ENCODE results near the gene TTLL12. TPM values are rescaled to one million over a fixed set of nuclear protein-coding genes. Genes with fewer than 3 reads are reported as not detected.

The TTLL12 gene
- total RNA-seq = 99.5 and 134 TPM in 2 replicates

DNA sequence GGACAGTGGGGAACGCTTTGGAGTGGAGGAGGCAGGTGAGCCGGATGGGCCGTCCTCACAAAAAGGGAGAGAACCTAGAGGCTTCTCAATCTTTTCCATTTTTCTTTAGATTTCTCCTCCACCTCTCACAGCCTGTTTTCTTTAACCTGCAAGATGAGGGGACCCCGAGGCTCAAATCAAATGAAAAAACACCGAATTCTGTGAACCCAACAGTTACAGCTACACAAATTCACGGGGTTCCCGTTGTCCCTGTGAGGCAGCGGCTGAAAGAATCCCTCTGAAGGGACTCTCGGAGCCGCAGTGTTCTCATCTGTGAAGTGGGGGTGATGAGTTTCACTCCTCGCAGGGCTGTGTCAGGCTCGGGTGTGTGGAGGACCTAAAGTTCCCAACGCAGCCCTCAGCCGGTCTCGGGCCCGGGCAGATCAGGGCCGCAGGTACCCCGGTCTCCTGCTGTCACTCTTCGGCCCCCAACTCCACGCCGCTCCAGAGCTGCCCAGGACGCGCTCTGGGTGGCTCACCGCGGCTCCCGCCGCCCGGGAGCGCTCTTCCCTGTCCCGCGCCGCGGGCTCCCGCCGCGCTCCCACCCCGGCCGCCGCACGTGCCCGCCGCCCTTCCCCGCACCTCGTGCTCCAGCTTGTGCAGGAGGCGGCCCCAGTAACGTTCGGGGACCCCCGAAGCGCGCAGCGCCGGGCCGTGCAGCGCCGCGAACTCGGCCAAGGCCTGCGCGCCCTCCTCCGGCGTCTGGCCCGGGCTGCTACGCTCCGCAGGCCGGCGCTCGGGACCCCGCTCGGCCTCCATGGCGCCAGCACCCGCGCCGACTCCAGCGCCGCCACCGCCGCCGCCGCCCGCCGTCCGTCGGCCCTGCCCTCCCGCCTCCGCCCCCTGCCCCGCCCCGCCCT is at the start of gene TTLL12:
TSS of gene TTLL12 (minus strand) at position 863 of the 899 bp plus-strand sequence. CDS start at position 798, 65 bp downstream.

DNA sequence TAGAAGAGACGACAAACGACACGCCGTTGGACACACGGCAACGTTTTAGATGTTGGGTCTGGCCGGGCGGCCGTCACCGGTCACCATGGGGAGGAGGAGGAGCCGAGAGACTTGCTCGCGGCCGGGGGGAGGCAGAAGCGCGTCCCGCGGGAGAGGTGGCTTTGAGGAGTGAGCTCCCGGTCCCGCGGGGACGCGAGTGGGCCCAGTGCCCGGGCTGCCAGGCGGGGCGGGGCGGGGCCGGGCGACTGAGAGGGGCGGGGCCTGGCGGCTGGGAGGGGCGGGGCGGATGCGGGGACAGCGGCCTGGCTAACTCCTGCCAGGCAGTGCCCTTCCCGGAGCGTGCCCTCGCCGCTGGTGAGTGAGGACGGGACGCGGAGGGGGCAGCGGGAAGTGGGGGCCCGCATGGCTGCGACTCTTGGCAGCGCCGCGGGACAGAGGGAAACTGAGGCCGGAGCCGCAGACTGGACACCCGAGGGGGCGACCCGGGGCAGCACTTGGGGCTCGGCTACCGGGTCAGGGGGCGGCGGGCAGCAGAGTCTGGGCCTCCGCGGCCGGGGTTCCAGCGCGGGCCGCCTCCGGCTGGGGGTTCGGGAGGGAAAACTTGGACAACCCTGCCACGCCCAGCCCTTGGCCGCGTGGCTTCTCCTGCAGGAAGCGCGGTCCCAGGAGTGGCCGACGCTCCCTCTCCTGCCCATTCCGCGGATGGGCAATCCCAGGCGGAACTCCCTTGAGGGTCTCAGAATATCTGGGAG is 35.5 kb downstream of the TTLL12 start, which contains the start of gene TSPO:
TSS of gene TSPO (plus strand) at position 309 of the 752 bp plus-strand sequence. CDS start 7,680 bp downstream, outside the sequence.

GRCh38 chr22:43142880-43143562 is 43.9 kb downstream of the TTLL12 start, which contains the start of gene MCAT:
TSS of gene MCAT (minus strand) at chr22:43143398. CDS start at chr22:43143348, 50 bp downstream.

Other genes starting within 250 kb of the TTLL12 start
- gene PACSIN2, start 172.0 kb downstream of the TTLL12 start, total RNA-seq = 32.7 and 35.9 TPM in 2 replicates
- 3.5 and 4.4 TPM in 2 replicates for gene TTLL1, start 97.7 kb downstream of the TTLL12 start, total RNA-seq
- gene BIK, start 76.4 kb downstream of the TTLL12 start, total RNA-seq = 18.6 and 20.0 TPM in 2 replicates
- gene MCAT, start 43.7 kb downstream of the TTLL12 start, total RNA-seq = 29.7 and 41.3 TPM in 2 replicates
- 767 and 982 TPM in 2 replicates for gene TSPO, start 35.6 kb downstream of the TTLL12 start, total RNA-seq
- not detected in 2 replicates for gene SCUBE1, start 156.2 kb upstream of the TTLL12 start, total RNA-seq
- not detected in 2 replicates for gene MPPED1, start 224.9 kb upstream of the TTLL12 start, total RNA-seq

Measured in airway epithelial cell (primary cell).